Neutrophil (primary cell): Measurements from ENCODE around the gene ARID5B.

ENCODE experiments used
- H3K27ac ChIP-seq: fragments of 200-600 bp; sonication (generic); 2 replicates; pipeline ENCODE4 v1.5.1; 2016; ENCODE audit warnings: mild to moderate bottlenecking, moderate library complexity
- H3K27me3 ChIP-seq: fragments of 200-600 bp; sonication (generic); 2 replicates; pipeline ENCODE4 v1.6.0; 2016; ENCODE audit warnings: mild to moderate bottlenecking
- H3K36me3 ChIP-seq: fragments of 200-600 bp; sonication (generic); 2 replicates; pipeline ENCODE4 v1.5.1; 2017
- H3K4me1 ChIP-seq, 2 experiments: fragments of 200-600 bp in 1 of 2; sonication (generic) in 1 of 2; 1 replicate in 1 of 2; 2 replicates in 1 of 2; pipeline versions ENCODE4 v1.5.1 to v1.6.1; 2013 to 2016; ENCODE audit warnings: low read depth in 1 of 2, low read length in 1 of 2, mild to moderate bottlenecking in 1 of 2, moderate library complexity in 1 of 2; ENCODE audit not compliant: control insufficient read depth in 1 of 2, insufficient read depth in 1 of 2
- H3K4me3 ChIP-seq, 2 experiments: fragments of 200-600 bp in 1 of 2; sonication (generic) in 1 of 2; 1 replicate in 1 of 2; 2 replicates in 1 of 2; pipeline ENCODE4 v1.5.1; 2013 to 2016; ENCODE audit warnings: low read depth in 1 of 2, low read length in 1 of 2, mild to moderate bottlenecking in 1 of 2, moderate library complexity in 1 of 2
- H3K9me3 ChIP-seq: fragments of 200-600 bp; sonication (generic); 2 replicates; pipeline ENCODE4 v1.5.1; 2016
- TF ChIP-seq, protein P1 (sequence below): fragments of 200-600 bp; sonication (generic); IDR thresholded peaks from 2 replicates; pipeline ENCODE4 v1.5.1; 2016; ENCODE audit warnings: antibody characterized with exemption

ARID5B gene

DNA sequence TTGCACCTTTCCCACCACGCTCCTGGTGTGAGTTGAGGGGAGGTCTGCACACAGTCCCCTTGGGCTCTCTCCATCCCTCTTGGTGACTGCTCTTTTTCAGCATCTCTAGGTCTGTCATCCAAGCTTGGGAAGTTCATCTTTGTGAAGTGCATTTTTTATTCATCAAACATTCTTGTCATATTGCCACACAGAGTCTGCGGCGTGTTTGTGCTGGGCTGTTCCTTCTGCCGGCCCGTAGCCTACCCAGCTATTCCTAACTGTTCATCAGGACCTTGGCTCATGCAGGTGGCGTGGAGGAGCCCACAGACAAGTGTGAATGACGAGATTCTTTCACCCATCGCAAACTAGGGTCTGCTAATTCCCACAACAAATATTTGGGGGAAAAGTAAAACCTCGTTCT lies 202.4 kb downstream of the ARID5B start:
- H3K4me3 ChIP-seq: no peak overlapping the region
- no peaks in the 10 kb centered on the region for H3K4me1 ChIP-seq
- no peak overlapping the region for H3K27ac ChIP-seq
- H3K27me3 ChIP-seq: no peaks in the 10 kb centered on the region
- H3K36me3 ChIP-seq: no peaks in the 10 kb centered on the region
- TF ChIP-seq, protein P1, sequence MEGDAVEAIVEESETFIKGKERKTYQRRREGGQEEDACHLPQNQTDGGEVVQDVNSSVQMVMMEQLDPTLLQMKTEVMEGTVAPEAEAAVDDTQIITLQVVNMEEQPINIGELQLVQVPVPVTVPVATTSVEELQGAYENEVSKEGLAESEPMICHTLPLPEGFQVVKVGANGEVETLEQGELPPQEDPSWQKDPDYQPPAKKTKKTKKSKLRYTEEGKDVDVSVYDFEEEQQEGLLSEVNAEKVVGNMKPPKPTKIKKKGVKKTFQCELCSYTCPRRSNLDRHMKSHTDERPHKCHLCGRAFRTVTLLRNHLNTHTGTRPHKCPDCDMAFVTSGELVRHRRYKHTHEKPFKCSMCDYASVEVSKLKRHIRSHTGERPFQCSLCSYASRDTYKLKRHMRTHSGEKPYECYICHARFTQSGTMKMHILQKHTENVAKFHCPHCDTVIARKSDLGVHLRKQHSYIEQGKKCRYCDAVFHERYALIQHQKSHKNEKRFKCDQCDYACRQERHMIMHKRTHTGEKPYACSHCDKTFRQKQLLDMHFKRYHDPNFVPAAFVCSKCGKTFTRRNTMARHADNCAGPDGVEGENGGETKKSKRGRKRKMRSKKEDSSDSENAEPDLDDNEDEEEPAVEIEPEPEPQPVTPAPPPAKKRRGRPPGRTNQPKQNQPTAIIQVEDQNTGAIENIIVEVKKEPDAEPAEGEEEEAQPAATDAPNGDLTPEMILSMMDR: no peak
- H3K9me3 ChIP-seq: no peaks in the 10 kb centered on the region

DNA sequence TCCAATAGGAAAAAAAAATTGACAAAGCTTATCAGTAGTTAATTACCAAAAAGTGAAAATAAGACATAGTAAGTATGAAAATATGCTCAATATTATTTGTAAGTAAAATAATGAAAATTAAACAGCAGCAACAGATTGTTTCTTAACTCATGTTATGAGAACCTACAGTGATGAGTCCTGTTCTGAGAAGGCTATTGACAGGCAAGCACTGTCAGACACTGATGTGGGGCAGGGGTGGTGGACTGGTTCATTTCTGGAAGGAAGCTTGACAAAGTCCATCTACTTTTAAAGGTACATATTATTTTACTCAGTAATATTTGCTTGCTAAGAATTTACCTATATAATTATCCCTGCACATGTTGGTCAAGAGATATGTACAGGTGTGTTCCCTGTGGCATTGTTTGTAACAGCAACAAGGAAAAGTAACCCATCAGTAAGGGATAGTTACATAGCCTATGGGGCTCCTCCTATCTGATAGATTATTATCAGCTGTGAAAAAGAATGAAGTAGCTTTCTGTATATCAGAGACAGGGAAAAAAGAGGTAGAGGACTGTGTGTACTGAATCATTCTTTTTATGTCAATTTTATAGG lies 205.5 kb downstream of the ARID5B start:
- TF ChIP-seq, protein P1: no peak
- Histone ChIP-seq H3K4me1 (peaks cover 0 to 4% of the 10 kb centered on the region in 2 experiments), H3K4me3 (no peak overlapping the region), H3K27ac (no peak overlapping the region), H3K27me3 (no peaks in the 10 kb centered on the region), H3K9me3 (no peaks in the 10 kb centered on the region), H3K36me3 (no peaks in the 10 kb centered on the region)

DNA sequence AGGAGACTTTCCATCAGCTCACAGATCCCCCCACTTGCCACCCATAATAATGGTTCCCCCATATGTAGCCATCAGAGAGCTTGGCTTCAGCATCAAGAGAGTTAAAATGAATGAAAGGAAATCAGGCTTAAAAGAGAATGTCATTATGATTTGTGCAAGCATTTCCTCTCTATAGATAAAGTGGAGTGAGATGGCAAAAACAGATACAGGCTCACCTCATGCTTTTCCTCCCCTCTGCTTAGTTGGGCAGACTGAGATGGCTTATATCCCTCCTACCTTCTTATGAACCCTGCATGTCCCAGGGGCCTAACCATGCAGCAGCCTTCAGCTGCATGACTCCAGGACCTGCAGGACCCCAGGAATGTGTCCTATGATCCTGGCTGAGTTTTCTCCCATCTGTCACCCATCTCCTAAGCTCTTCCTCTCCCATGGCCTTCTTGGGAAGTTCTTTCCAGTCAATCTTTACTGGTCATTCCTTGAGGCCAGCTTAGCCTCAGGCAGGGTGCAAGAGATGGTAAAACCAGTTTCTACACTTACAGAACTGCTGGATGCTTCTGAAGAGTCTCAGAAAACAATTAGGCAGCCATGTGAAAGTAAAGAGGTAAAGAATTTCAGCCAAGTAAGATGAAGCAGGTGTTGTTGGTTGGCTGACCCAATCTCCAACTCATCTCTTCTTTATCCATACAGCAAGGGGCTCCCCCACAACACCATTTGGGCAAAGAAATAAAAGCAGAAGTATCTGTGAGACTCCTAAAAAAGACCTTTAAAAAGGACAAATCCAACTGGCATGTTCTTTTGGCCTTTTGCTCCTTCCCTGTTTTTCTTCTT lies 207.5 kb downstream of the ARID5B start:
- no peaks in the 10 kb centered on the region for H3K9me3 ChIP-seq
- H3K4me1 ChIP-seq: peaks cover 0 to 4% of the 10 kb centered on the region in 2 experiments
- no peaks in the 10 kb centered on the region for H3K27me3 ChIP-seq
- no peaks in the 10 kb centered on the region for H3K36me3 ChIP-seq
- no peak overlapping the region for H3K27ac ChIP-seq
- TF ChIP-seq, protein P1: no peak
- no peak overlapping the region for H3K4me3 ChIP-seq

DNA sequence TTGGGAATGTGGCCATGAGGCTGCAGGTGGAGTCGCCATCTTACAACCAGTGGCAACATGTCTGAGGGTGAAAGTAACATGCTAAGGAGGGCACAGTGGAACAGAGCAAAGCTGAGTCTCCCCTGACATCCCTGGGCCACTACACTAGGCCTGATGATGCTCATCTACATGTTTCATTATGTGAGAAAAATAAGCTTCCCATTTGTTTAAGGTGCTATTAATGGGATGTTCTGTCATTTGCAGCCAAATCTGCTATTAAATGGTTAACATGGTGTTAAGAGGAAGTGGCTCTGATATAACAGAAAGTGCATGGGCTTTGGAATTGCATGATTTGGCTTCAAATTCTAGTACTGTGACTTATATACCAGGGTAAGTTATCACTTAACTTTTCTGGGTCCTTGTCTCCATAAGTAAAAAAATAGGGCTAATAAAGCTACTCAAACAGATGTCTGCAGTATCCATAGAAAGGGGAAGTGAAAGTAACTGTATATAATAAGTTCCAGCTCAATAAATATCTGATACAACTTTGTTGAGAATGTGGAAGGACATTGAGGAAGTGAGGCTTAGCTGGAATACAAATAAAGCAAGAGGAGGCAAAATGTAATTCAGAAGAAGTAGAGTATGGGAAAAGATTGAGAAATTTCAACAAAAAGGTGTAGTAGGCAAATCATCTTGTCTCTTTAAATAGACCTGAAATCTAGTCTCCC lies 208.2 kb downstream of the ARID5B start:
- Histone ChIP-seq H3K4me3 (no peak overlapping the region), H3K36me3 (no peaks in the 10 kb centered on the region), H3K27ac (peak overlapping the region; percentile 30), H3K9me3 (no peaks in the 10 kb centered on the region), H3K4me1 (peaks cover 0 to 4% of the 10 kb centered on the region in 2 experiments), H3K27me3 (no peaks in the 10 kb centered on the region)
- TF ChIP-seq, protein P1: no peak

DNA sequence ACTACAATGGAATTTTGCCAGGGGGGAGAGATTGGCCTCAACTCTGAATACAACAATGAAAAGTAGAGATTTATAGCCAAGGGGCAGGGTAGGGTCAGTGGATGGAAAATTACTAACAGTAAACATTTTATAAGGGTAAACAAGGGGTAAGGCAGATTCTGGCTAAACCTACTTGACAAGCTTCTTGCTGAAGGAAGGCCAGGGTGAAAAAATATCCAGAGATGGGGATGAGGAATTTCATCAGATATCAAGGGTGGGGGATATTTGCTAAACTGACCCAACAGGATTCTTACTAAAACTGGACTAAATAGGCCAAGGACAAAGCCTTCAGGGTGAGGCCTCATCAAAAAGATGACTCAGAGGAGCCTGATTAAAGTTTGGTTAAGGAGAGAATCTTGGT lies 210.8 kb downstream of the ARID5B start:
- Histone ChIP-seq H3K4me3 (no peak overlapping the region), H3K27me3 (no peaks in the 10 kb centered on the region), H3K36me3 (no peaks in the 10 kb centered on the region), H3K27ac (no peak overlapping the region), H3K4me1 (peaks cover 0 to 4% of the 10 kb centered on the region in 2 experiments), H3K9me3 (no peaks in the 10 kb centered on the region)
- TF ChIP-seq, protein P1: no peak
